ENCODE results near the gene TMEM30A.

GRCh38 chr6:75205776-75206575, 78.6 kb downstream of the TMEM30A start, which contains the start of gene COL12A1:
- TF ChIP-seq CTCF (IDR thresholded peaks at IDR 0.05), result peak in 3 of 12 donors; percentile 10 to 13 (median 12)
- TF ChIP-seq POLR2A (IDR thresholded peaks at IDR 0.05), result no peak

All from heart left ventricle (tissue), 13 donors.